T-helper 2 cell (primary cell): Measurements from ENCODE around the gene KRT12.
"Not testable (repeated sequence)": the region's sequence is repeated elsewhere in the genome, so short reads cannot be mapped to it uniquely, and the experiment has no call there.

Experiments used
- DNase-seq, 5 experiments: peaks; one replicate each; pipeline versions ENCODE4 v3.0.0 to v3.0.0-alpha.2; 2012 to 2022

The KRT12 gene

DNA sequence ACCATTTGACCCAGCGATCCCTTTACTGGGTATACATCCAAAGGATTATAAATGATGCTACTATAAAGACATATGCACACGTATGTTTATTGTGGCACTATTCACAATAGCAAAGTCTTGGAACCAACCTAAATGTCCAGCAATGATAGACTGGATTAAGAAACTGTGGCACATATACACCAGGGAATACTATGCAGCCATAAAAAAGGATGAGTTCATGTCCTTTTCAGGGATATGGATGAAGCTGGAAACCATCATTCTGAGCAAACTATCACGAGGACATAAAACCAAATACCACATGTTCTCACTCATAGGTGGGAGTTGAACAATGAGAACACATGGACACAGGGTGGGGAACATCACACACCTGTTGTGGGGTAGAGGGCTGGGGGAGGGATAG, 52.4 kb downstream of the KRT12 start:
- not testable (repeated sequence) for DNase-seq

DNA sequence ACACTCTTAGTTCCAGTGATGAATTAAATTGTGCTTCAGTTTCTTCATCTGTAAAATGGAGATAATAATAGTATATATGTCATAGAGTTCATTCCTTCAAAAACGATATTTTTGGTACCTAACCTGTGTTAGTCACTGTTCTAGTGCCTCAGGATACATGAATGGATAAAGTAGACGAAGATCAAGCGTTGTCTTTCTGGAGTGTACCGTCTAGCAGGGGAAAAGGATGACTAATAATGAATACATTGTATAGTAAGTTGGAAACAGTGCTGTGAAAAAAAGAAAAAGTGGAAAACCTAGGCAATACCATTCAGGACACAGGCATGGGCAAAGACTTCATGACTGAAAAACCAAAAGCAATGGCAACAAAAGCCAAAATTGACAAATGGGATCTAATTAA, 53.2 kb downstream of the KRT12 start:
- no peak for DNase-seq

DNA sequence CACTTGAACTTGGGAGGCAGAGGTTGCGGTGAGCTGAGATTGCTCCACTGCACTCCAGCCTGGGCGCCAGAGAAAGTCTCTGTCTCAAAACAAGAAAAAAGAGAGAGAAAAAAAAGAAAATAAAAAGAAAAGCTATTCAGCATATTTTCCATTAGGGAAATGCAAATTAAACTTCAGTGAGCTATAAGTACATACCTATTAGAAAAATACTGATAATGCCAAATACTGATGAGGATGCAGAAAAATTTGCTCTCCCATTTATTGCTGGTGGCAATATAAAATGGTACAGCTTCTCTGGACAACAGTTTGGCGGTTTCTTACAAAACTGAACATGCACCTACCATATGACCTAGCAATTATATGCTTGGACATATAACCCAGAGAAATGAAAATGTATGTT, 54.4 kb downstream of the KRT12 start:
- no peak for DNase-seq
